T follicular helper cell (primary cell): ENCODE data around the gene PLCH1.

Experiments
- DNase-seq: peaks from one replicate; pipeline ENCODE4 v3.0.0-alpha.2; 2020; ENCODE audit warnings: low read depth

The PLCH1 gene

DNA sequence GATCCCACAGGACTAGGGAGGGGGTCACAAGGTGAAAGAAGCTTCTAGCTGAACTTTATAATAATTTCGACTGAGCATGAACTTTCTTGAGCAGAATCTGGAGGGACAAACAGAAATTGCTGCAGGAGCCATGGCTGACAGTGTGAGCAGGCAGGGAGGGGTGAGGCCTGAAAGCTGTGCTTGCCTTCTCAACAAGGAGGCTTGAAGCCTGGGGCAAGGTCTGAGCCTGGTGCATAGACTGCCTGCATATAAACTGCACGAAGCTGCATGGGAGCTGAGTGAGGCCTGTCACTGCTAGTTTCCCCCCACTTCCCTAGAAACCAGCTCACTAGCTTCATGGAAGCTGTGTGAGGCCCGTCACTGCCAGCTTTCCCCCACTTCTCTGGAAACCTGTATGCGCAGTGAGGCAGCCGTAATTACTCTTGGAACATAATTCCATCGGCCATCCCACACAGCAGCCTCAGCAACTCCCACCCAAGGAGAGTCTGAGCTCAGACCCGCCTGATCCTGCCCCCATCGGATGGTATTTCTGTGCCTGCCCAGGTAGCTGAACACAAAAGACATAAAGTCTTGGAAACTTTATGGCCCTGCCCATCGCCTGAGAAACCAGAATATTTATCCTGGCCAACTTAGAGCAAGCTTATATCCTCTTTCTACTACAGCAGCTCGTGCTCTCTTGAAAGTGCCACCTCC lies 136.5 kb downstream of the PLCH1 start:
- DNase-seq, result no peak

DNA sequence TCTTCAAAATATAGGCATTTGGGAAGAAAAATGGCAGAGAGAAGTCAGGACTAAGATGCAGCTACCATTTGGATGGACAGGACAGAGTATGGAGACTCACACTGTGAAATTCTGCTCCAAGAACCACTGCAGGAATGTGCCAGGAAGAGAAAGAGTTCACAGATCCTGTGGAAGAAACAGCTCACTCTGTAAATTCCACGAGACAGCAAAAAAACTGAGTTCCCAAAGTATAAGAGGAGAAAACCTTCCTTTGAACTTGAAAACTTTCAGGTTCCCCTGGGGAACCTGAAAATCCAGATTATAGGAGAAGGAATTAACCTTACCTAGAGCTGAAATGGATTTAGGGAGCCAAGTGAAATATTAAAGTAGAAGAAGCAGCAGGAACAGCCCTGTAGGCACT lies 137.1 kb downstream of the PLCH1 start:
- no peak for DNase-seq

DNA sequence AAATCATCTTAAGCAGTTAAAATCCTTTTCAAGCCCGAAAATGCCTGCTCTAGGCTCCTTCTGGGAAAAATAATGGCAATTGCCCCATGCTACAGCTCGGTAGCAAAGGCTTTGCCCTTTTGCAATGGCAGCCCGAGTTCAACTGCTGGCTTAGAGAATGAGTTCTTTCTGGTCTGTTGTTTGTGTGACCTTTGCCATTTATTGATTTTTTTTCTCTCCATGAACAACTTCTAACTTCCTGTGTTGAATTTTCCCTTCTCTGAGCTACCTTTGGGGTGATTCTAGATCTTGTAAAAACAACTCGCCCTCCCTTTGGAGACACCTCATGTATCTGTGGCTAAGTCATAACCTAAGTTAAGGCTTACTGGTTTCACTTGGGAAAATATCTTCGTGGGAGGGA lies 139.3 kb downstream of the PLCH1 start:
- no peak for DNase-seq

DNA sequence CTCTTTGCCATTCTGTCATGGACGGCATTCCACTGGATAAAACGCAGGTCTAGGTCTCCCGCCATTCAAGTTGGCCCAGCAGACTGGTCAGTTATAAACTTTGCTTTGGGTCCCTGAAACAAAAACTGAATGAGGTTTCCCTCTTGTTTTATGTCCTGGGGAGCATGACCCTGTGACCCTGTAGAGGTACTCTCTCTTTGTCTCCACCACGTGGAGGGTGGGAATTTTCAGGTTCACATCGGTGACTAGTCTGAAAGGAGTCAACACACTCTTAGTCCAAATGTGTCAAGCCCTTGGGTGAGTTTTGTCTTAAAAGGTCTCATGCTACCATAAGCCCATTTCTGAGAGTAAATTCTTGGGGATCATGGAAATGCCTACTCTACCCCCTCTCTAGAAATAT lies 139.9 kb downstream of the PLCH1 start:
- DNase-seq, result no peak

DNA sequence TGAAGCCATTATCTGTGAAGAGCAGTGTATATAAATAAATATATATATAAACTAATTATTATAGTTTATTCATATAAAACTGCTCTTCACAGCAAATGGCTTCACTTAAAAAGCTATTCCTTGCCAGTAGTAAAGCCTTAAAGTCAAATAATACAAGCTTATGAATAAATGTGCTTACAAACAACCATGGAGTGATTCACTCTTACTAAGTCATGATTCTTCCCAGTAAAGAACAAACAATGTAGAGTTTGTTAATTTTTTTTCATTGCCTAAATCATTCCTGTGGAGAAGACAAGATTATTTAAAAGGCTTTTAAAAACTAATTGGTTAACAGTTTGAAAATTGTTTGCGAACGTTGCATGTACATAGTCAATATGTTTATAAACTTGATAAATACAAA lies 140.7 kb downstream of the PLCH1 start:
- DNase-seq, result no peak

DNA sequence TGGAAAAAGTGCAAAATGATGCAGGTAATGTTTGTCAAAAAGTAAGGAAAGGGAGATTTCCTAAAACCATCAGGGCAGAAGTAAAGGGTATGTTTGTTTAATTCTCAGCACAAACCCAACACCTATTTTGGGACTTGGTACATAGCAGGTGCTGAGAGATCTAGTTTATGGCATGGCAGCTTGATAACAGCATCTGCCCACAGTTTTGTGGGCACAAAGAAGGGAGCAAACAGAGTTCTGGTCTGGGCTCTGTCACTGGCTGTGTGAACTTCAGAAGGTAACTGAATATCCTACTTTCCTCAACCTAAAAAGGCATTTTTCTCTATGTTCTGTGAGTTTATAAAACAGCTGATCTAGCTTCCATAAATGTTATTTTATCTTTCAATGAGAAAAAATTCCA lies 141.6 kb downstream of the PLCH1 start:
- DNase-seq, result no peak

DNA sequence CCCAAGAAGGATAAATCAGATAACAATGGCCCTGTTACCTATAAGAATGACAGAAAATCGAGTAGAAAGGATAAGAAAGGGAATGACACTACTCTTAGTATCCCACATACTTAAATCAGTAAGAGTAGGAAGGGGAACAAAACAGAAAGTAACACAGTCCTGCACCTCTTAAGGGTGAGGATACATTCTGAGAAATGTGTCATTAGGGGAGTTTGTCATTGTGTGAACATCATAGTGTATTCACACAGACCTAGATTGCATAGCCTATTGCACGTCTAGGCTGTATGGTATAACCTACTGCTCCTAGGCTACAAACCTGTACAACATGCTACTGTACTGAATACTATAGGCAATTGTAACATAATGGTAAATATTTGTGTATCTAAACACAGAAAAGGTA lies 142.6 kb downstream of the PLCH1 start:
- no peak for DNase-seq

DNA sequence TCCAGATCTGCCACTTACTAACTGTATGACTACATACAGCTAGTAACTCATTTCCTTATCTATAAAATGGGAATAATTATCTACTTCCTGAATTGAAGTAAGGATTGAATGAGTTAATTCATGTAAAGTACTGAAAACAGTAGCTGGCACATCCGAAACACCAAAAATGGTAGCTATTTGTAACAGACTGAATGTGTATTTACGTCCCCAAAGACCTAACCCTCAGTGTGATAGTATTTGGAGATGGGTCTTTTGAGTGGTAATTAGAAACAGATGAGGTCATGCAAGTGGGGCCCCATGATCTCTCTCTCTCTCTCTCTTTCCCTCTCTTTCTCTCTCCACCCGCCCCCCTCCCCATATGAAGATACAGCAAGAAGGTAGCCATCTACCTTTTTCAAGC lies 146.2 kb downstream of the PLCH1 start:
- DNase-seq, result no peak

DNA sequence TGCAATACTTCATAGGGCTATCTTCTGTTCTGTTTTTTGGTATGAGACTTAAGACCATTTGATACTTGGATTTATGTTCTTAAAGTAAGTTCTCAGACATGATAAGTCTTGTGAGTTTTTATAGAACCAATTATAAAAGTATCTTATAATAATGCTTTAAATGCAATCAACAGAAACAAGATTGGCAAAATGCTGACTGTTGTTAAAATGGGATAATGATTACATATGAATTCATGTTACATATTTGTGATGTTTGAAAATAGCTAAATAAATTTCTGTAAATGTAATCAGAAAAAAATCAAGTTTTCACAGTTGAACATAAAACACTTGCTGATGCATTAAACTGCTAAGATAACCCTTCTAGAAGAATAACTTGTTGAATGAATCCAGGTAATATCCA lies 148.3 kb downstream of the PLCH1 start:
- no peak for DNase-seq

DNA sequence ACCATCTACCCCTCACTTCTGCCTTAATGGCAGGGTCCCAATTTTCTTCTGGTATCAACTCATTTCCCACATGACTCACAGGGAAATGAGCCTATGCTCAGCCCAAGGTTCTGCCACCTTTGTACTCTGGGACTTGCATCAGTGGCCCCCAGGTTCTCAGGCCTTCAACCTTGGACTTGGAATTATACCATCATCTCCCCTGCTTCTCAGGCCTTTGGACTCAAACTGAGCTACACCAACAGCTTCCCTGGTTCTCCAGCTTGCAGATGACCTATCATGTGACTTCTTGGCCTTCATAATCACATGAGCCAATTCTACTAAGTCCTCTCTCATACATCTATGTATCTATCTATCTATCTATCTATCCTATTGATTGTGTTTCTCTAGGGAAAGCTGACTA lies 149.5 kb downstream of the PLCH1 start:
- DNase-seq, result no peak

DNA sequence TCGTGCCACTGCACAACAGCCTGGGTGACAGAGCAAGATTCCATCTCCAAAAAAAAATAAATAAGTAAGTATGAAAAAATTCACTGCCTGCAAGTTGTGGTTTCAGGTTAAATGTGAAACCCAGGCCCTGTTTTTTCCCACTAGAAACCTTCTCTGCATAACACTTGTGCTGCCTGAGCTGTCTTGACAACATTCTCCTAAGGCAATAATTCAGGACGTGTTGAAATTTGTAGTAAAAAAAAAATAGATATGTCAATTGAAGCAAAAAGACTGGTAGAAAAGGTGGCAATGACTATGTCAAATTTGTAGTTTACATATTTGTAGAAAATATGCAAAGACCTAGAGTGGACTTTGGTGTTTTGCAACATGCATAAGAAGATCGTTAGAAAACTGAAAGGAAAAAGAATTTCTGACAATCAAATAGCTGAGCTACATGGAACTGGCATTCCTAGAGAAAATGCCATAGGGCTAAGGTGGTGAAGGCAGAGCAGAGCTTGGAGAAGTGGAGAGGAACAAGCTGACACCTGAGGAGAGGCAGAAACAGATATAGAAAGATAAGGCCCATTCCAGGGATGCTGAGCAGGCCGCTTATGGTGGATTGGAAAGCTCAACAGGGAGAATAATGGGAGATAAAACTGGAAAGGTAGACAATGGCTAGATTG lies 150.2 kb downstream of the PLCH1 start:
- DNase-seq, result no peak

DNA sequence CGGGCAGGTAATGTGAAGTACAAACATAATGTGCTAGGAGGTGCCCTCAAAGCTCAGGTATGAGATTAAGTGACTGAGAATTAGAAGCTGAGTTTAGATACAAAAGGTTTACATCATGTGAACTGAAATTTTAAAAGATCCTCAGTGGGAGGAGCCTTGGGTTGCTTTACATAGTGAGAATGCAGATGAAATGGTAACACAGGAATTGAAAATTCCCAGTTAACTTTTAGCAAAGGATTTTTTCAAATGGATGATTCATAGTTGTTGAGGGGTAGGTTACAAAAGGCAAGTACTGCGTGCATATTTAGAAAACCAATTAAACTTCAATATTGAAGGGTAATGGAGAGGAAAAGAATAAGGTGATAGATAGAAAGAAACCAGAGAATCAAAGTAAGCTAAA lies 157.3 kb downstream of the PLCH1 start:
- DNase-seq, result no peak

DNA sequence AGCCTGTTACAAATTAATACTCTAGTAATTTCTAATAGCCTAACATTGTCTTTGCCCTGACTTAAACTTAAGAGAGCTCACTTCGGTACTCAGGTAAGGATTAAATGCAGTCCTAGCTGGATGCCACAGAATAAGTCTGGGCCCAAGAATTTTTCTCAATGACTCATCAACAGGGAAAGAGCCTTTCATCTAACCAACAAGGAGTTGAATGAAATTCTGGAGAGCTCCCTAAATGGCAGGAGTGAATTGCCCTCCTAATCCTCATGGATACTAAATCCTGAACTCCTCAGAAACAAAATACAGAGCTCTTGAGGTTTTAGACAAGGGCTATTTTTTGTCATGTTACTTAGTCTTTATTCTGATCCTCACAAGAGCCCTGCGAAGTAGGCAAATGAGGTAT lies 159.5 kb downstream of the PLCH1 start:
- DNase-seq, result no peak

DNA sequence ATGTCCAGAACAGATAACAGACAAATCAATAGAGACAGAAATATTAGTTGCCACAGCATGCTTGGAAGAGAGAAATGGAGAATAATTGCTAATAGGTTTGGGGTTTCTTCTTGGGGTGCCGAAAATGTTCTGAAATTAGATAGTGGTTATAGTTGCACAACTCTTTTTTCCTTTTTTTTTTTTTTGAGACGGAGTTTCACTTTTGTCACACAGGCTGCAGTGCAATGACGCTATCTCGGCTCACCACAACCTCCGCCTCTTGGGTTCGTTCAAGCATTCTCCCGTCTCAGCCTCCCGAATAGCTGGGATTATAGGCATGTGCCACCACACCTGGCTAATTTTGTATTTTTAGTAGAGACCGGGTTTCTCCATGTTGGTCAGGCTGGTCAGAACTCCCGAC lies 163.3 kb downstream of the PLCH1 start:
- DNase-seq, result no peak

DNA sequence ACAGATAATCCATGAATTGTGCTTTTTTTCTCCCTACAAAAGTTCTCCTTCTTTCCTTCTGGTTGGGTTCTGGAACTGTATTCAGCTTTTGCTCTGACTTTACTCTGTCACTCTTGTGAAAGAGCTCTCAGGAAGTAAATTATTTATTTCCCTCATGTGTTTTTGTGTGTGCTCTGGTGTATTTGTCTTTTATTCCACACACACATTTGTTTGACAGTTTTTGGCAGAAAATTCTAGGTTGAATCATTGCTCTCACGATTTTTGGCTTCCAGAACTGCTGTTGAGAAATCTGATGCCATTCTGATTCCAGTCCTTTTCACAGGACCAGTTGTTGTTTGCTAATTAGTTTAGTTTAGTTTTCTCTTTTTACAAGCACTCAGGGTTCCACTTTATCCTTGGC lies 172.8 kb downstream of the PLCH1 start:
- DNase-seq, result no peak

DNA sequence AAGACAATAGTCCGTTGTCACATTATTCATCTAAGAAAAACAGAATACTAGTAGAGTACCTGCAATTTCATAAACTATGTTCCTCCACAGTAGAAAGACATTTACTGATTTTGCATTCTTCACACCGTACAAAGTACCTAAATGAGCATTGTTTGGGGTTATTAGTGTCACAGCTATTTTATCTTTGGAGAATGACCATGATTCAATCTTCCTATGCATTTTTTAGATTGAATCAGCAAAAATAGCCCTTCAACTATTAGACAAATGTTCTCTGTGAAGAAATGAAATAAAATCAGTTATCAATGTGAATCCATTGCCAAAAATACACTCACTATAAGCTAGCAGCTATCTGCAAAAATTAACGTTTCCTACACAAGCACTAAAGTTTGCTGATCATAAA lies 176.6 kb downstream of the PLCH1 start:
- no peak for DNase-seq

DNA sequence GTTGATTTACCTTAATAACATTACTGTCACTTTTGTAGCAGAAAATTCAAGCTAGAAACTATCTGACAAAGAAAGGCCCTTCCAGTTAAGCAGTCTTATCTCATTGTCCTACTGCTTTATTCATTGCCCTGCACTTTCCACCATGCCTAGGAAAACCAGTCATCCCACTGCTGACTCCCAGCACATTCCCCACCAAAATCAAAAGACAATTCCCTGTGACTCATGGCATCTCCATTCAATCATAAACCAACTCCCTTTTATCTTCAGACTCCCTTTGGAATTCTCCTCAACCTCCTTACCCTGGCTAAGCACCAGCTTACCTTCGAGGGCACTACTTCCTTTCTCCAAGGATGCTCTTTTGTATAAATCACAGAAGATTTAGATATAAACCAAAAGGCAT lies 184.3 kb downstream of the PLCH1 start:
- no peak for DNase-seq

DNA sequence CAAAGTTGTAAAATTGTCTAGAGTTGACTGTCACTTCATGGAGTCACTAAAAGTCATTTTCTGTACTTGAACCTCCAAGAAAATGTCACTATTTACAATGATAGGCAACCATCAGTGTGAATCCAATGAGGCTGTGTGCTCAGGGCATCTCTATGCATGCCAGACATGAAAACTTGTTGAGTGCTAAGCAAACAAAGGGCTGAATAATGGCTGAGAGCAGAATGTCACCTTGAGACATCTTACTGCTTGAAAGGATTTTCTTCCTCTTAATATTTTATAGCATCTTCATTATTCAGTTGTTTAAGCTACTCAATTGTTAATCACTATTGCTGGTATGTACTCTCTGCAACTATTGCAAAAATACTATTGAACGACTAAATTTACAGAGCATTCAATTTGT lies 184.7 kb downstream of the PLCH1 start:
- no peak for DNase-seq

DNA sequence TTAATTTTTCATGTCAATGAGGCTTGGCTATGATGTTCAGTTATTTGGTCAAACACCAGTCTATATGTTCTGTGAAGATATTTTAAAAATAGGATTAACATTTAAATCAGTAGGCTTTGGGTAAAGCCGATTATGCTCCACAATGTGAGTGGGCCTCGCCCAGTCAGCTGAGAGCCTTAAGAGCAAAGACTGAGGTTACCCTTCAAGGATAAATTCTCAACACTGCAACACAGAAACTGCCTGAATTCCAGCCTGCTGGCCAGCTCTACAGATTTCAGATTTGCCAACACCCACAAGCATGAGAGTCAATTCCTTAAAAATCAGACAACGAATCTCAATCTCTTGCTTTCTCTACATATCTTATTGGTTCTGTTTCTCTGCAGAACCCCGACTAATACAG lies 188.3 kb downstream of the PLCH1 start:
- no peak for DNase-seq

DNA sequence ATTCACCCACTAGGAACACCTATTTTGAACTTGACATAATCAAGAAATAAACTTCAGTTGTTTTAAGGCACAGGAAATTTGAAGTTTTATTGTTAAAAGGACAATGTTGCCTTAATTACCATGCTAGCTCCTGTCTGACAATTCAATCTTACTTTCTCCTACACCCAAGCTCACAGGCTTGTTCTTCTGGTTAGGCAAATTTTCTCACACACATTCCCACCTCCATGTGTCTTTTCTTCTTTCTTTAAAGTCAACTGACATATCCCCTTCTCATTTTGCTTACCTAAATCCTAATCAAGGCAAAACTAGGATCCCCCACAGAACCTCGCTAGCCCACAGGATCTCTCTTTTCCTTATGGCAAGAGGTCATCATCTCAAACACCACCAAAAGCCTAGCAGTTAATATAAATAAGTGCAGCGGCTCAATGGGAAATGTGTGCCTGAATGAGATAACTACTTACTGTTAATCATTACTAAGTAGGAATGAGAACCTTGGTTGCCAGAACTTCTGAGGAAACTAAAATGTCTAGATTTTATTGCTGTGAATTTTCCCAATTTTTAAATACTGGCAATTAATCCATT lies 189.3 kb downstream of the PLCH1 start:
- no peak for DNase-seq

DNA sequence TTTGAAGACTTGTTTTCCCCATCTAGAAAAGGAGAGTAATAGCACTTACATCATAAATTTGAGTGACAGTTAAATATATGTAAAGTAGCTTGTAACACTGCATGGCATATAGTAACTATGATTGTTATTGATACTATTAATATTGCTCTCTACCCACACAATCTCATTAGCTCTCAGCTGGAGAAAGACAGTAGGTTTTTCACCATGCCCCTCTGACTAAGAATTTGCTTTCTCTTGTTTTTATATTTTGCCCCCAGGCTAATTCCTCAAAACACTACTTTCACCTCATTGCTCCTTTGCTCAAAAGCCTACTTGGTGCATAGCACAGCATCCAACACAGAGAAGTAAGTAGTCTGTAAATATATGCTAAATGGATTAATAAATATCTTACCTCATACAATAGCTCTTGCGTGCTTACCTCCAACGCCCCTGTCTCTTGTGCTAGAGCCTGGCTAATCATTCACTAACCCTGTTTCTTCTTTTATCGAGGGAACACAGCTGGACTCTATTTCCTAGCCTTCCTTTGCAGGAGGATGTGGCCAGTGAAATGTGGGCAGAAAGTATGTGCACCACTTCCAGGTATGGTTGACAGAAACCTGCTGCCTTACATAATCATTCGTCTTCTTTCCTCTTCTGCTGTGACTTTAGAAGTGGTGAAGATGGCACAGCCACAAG lies 190.0 kb downstream of the PLCH1 start:
- no peak for DNase-seq

DNA sequence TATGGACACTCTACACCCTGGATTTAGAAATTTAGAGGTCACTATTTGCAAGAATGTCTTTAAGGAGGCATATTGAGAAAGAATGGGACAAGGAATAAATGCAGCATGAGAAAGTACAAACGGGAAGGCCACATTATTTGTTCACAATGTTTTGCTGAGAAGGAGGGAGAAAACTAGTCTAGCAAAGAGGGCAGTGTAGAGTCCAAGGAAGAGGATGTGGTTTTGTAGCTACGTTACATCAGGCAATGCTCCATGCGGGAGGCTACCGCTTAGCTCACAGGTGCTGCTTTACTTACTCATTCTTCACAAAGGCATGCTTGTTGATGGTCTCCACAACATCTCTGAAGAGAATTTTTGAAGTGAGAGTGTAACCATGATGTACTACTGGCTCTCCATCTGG lies 191.1 kb downstream of the PLCH1 start:
- DNase-seq, result no peak

DNA sequence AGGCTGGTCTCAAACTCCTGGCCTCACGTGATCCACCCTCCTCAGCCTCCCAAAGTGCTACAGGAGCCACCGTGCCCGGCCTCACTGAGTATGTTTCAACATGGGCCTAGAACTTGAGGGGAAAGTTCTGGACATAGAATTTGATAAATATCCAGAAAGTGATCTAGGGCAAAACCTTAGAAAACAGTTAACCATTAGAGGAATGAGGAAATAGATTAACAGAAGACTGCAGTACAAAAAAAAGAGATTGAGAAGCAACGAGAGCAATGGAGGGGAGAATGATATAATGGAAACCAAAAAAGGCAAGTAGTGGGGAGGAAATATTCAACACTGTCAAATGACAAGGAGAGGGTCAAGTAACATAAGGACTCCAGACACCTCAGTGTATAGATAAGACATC lies 191.5 kb downstream of the PLCH1 start:
- no peak for DNase-seq
